ENCODE measurements around the gene TMEM208.

- TF ChIP-seq CTCF (IDR thresholded peaks at IDR 0.05), result no peak
- TF ChIP-seq POLR2AphosphoS5 (IDR thresholded peaks at IDR 0.05), result no peak
- TF ChIP-seq POLR2A (IDR thresholded peaks at IDR 0.05; ENCODE audit: low read depth), result no peak
Measured at GRCh38 chr16:67245674-67246080, 18.7 kb downstream of the TMEM208 start.
